Erythroblast (primary cell): ENCODE measurements around the gene SNRNP27.

Experiments used
- GATA1 ChIP-seq: IDR thresholded peaks from 2 replicates; pipeline ENCODE4 v1.6.1; 2011; ENCODE audit warnings: low read depth, mild to moderate bottlenecking, control low read depth, low read length, moderate library complexity
- POLR2A ChIP-seq: IDR thresholded peaks from 2 replicates; pipeline ENCODE4 v1.6.1; 2011; ENCODE audit warnings: mild to moderate bottlenecking, low read length

GRCh38 chr2:69948032-69948962, 54.5 kb downstream of the SNRNP27 start:
- TF ChIP-seq POLR2A (no peak), GATA1 (no peak)
